ENCODE results near the gene OLFML2A. TPM values are rescaled to one million over a fixed set of nuclear protein-coding genes. Genes with fewer than 3 reads are reported as not detected.

The OLFML2A gene
- polyA plus RNA-seq (2011; rRNA removed) (8.2 and 11.8 TPM in 2 replicates), polyA plus RNA-seq (2017; fragmentation: RNase III; extraction: RNeasy Plus Mini Kit Qiagen cat#74134 plus additional on column Dnase treatment) (11.3 to 16.2 TPM (median 14.5 TPM) in 3 replicates), polyA minus RNA-seq (2011; rRNA and poly(A)+ RNA removed) (10.8 and 11.7 TPM in 2 replicates)
- 6.8 and 12.1 TPM in 2 replicates for polyA plus RNA-seq (2012; cell fraction: cytosol; rRNA removed)
- polyA plus RNA-seq (2012; cell fraction: nucleus; rRNA removed) = 14.9 and 16.6 TPM in 2 replicates

- Histone ChIP-seq H3K9me3 (no peaks in the 10 kb centered on the region), H3K27ac (peak within 1 kb of the TSS; percentile 81 to 88), H3K4me1 (peaks cover 53% of the 10 kb centered on the region), H3K4me2 (peak within 1 kb of the TSS; percentile 94), H3K4me3 (peak within 1 kb of the TSS; percentile 67)
- DNase-seq (ENCODE audit: low read depth in 1 of 2, low spot score in 1 of 2) = peak; percentile 41 to 58
- ChIA-PET CTCF (interaction anchor here (0.5 to 37.7 kb wide), 19 partner anchors 9 to 1151 kb away, joined by 3 to 2512 read pairs (median 4); partner anchors contain the start of genes ARPC5L, RPL35 and WDR38), POLR2A (interaction anchor here (0.9 to 2.1 kb wide), 4 partner anchors 63 to 92 kb away, joined by 3 to 12 read pairs (median 6); partner anchors contain the start of genes ARPC5L and WDR38)
- FAIRE-seq = no peak
- TF ChIP-seq, protein P1, sequence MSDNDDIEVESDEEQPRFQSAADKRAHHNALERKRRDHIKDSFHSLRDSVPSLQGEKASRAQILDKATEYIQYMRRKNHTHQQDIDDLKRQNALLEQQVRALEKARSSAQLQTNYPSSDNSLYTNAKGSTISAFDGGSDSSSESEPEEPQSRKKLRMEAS (IDR thresholded peaks at IDR 0.05) = peak; percentile 28; the same call in 1 of the 2 replicates
- no peak for TF ChIP-seq KDM5A (IDR thresholded peaks at IDR 0.05)
- TF ChIP-seq PHF8 (IDR thresholded peaks at IDR 0.05; ENCODE audit: borderline replicate concordance, low read depth) = no peak
- no peak for TF ChIP-seq HOXA7 (CRISPR knock-in tag; IDR thresholded peaks at IDR 0.05)
- no peak for TF ChIP-seq ZFP36 (IDR thresholded peaks at IDR 0.05; ENCODE audit: borderline replicate concordance, partially characterized antibody)
- 0 out of 2 replicates have a peak, but pooled peaks have one; percentile 12 for TF ChIP-seq GATA3 (IDR thresholded peaks at IDR 0.05; ENCODE audit: borderline replicate concordance)
- TF ChIP-seq, protein P2, sequence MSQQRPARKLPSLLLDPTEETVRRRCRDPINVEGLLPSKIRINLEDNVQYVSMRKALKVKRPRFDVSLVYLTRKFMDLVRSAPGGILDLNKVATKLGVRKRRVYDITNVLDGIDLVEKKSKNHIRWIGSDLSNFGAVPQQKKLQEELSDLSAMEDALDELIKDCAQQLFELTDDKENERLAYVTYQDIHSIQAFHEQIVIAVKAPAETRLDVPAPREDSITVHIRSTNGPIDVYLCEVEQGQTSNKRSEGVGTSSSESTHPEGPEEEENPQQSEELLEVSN (IDR thresholded peaks at IDR 0.05; ENCODE audit: borderline replicate concordance, low read depth) = no peak
- no peak for TF ChIP-seq HDAC2 (IDR thresholded peaks at IDR 0.05)
- TF ChIP-seq RNF2 (IDR thresholded peaks at IDR 0.05; ENCODE audit: borderline replicate concordance, low read depth) = no peak
- TF ChIP-seq, protein P3, sequence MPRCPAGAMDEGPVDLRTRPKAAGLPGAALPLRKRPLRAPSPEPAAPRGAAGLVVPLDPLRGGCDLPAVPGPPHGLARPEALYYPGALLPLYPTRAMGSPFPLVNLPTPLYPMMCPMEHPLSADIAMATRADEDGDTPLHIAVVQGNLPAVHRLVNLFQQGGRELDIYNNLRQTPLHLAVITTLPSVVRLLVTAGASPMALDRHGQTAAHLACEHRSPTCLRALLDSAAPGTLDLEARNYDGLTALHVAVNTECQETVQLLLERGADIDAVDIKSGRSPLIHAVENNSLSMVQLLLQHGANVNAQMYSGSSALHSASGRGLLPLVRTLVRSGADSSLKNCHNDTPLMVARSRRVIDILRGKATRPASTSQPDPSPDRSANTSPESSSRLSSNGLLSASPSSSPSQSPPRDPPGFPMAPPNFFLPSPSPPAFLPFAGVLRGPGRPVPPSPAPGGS (IDR thresholded peaks at IDR 0.05) = 0 out of 3 replicates have a peak, but pooled peaks have one; percentile 30
- TF ChIP-seq EP300 (IDR thresholded peaks at IDR 0.05) = no peak
- no peak for TF ChIP-seq FOSB (CRISPR knock-in tag; IDR thresholded peaks at IDR 0.05)
- peak; percentile 44 for TF ChIP-seq POLR2A (IDR thresholded peaks at IDR 0.05; ENCODE audit: low read length)
- no peak for TF ChIP-seq REST (IDR thresholded peaks at IDR 0.05)
- no peak for TF ChIP-seq NFE2L2 (conservative IDR thresholded peaks at IDR 0.05; ENCODE audit: low read length)
- TF ChIP-seq JUN (IDR thresholded peaks at IDR 0.05) = peak in 1 of 2 experiments; percentile 41; a peak in 1 of 5 replicates
- TF ChIP-seq SMC3 (IDR thresholded peaks at IDR 0.05) = peak; percentile 54
- no peak for TF ChIP-seq RARB (CRISPR knock-in tag; IDR thresholded peaks at IDR 0.05)
- TF ChIP-seq HMGXB4 (CRISPR knock-in tag; IDR thresholded peaks at IDR 0.05; ENCODE audit: borderline replicate concordance) = 0 out of 2 replicates have a peak, but pooled peaks have one; percentile 15
- no peak for TF ChIP-seq ZNF302 (CRISPR knock-in tag; IDR thresholded peaks at IDR 0.05)
- peak; percentile 69 for TF ChIP-seq CTCF (IDR thresholded peaks at IDR 0.05)
- TF ChIP-seq, protein P4, sequence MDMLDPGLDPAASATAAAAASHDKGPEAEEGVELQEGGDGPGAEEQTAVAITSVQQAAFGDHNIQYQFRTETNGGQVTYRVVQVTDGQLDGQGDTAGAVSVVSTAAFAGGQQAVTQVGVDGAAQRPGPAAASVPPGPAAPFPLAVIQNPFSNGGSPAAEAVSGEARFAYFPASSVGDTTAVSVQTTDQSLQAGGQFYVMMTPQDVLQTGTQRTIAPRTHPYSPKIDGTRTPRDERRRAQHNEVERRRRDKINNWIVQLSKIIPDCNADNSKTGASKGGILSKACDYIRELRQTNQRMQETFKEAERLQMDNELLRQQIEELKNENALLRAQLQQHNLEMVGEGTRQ (IDR thresholded peaks at IDR 0.05) = no peak
- TF ChIP-seq RAD21 (conservative IDR thresholded peaks at IDR 0.05 in 1 of 2, IDR thresholded peaks at IDR 0.05 in 1 of 2) = peak; percentile 23 to 37; a peak in 3 of 5 replicates
- TF ChIP-seq JUNB (IDR thresholded peaks at IDR 0.05) = no peak
- peak; percentile 45 to 52 for ATAC-seq
- 2% methylated on average over 15 of the region's 87 CpGs for WGBS (ENCODE audit: missing lambda C conversion rate)
Observed at GRCh38 chr9:124776954-124777648, at the start of gene OLFML2A. TSS of gene OLFML2A (plus strand) at chr9:124777133. CDS start at chr9:124777271, 138 bp downstream.

All from A549 (cell line).